Activated CD8-positive, alpha-beta memory T cell treated with anti-CD3 and anti-CD28 coated beads for 4 hours (primary cell): ENCODE data around the gene SCN5A.

ENCODE experiments used
- DNase-seq, 2 donors: peaks; one replicate each; pipeline ENCODE4 v3.0.0-alpha.2; 2020; ENCODE audit warnings: low read depth in 2 of 2

The SCN5A gene

DNA sequence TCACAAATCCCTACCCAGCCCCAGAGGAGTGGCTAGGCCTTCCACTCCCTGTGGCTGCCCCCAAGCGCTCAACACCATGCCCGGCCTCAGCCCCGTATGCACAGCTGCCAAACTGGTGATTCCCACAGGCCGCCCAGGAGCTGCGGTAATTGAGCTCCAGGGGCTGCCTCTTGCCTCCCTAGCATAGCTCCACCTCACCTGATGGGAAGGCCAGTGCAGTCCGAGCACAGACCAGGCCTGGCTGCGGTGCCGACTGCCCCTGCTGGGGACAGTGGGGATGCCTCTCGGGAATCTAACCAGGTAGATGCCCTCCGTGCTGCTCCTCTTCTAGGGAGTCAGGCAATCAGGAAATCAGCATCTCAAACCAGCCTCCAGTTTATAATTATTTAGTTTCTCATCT lies 25.9 kb downstream of the SCN5A start:
- DNase-seq, result no peak

GRCh38 chr3:38622336-38622735 lies 27.2 kb downstream of the SCN5A start:
- no peak for DNase-seq

DNA sequence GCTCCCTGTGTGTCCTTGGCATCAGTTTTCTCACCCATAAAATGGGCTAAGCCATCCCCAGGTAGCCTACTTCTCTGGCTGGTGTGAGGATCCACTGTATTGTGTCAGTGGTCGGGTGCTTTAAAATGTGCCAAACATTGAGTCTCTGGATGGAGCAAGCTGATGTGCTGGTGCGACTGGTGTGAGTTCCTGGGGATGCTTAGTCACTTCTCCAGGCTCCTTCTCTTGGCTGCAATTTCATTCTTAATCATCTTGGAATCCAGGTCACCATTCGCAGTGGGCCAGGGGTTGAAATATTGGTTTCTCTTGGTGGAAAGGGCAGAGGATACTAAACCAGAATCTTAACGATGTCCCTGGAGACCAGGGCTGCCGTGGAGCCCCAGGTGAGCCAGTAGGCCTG lies 29.3 kb downstream of the SCN5A start:
- DNase-seq, result no peak

DNA sequence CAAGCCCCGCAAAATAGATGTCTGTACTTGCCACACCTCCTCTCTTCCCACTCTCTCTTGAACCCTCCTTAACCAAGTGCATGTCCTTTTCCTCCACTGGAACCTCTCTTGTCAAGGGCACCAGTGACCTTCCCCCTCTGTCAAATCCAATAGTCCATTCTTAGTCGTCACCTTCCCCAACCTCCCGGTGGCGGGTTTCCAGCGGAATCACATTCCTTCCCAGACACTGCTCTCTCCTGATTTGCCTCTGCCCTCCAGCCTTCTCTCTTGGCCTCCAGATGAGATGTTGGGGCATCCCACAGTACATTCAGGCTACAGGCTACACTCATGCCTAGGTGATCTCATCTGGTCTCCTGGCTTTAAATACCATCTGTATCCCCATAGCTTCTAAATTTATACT lies 31.1 kb downstream of the SCN5A start:
- DNase-seq, result no peak

GRCh38 chr3:38617586-38617985 lies 31.9 kb downstream of the SCN5A start:
- no peak for DNase-seq

DNA sequence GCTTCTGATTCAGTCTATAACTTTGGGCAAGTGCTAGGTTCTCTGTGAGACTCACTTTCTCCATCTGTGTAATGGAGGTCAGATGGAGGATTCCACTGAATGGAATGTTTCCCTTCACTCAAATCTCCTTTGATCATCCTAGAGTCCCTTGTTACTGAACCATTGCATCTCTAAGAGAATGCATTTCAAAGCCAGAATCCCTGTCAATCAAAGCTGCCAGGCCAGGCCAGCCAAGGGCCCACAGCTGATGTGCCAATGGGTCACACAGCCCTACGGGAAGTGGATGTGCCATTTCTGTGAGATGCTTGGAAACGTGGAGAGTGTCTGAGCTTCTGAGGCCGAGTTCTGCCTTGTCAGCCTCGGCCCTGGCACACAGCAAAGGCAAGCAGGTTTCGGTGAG lies 32.4 kb downstream of the SCN5A start:
- DNase-seq, result no peak

DNA sequence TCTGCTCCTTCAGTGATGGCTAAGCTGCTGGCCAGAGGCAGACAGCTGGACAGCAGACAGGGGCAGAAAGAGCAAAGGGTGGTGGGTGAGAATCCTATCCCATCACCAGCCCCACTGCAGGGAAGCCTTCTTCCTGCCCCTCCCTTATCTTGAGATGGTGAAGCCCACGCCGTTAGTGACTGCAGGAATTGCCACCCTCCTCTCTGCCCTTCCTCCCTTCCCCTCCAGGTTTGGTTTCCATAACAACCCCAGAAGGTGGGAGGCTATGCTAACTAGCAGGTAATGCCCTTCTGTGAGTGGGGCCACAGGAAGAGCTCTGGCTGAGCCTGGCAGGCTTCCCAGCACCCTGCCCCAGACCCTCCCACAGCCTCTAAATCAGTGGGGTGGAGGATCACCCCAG lies 32.8 kb downstream of the SCN5A start:
- DNase-seq, result no peak

DNA sequence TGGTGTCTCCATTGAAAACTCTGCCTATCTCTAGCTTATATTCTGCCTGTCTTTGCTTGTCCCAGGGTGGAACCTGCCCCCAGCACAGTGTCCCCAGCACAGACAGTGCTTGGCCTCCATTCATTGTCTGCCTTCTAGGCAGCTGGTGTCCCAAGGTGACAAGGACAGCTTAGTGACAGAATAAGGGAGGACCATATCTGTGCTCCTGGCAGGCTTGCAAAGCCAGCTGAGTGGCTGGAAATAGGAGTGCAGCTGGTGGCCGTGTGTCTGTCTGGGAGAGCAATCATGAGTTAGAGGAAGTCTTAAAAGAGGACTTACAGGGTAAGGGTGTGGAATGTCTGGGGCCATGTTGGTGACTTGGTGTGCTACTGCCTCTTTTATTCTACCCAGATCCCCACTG lies 33.4 kb downstream of the SCN5A start:
- DNase-seq, result no peak

DNA sequence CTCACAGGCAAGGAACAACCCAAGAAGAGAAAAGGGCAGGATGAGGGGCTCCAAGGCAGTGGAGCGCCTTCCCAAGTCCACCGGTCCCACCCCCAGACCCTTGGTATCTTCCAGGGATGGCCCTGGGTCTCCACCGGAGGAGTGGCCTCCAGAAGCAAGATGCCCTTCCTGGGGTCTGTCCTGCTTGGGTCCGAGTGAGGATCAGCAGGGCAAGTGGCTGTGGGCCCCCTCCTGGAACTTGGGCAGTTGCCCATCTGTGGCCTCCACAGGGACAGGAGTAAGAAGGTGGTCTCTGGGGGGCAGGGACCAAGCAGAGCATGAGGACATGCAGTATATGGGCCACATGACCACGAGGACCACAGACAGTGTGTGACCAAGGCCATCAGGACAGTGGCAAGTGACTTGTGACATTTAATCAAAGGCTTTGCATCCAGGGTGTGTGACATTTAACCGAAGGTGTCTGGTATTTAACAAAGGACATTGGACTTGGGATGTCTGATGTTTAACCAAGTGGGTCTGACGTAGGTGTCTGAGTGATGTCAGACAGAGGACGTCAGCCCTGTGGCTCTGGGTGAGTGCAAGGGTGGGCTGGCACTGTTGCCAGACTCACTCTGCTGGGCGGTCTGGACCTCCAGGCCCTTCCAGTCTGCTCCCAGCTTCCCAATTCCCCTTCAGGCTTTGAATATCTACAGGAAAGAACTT lies 34.7 kb downstream of the SCN5A start:
- DNase-seq, result no peak

GRCh38 chr3:38614091-38614490 lies 35.4 kb downstream of the SCN5A start:
- no peak for DNase-seq

DNA sequence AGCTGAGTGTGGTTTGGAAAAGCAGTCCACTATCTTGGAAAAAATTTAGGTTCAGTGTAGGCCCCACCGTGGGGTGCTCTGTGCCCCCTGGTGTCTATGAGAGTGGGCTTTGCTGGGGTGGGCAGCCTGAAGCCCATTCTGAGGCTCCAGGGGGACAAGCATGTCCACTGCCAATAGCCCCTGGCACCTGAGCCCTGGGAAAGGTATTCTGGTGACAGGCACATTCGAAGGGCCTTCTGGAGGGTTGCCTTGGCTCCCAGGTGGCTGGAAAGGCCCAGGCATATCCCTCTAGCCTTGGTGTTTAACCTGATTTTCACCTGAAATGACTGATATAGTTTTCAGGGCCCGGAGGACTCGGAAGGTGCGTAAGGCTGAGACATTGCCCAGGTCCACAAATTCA lies 36.1 kb downstream of the SCN5A start:
- DNase-seq, result no peak

DNA sequence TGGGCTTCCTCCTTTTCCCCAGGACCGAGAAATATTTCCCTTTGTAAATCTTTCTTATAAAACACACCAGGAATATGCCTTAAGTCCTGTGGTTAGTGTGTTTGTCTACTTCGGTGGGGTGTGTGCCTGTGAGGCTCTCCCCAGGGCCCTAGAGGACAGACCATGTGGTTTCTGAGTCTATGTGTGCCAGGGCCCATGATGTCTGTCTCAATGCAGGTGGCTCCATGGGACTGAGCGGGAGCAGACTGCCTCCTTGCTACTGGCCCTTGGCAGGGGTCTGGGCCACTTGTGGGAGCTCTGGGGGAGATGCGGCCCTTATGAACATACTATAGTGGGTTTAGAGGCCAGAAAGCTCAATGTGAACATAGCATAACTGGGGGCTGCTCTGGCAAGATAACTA lies 37.6 kb downstream of the SCN5A start:
- DNase-seq, result no peak

- DNase-seq, result no peak
Observed at GRCh38 chr3:38610934-38611333, 38.6 kb downstream of the SCN5A start.

DNA sequence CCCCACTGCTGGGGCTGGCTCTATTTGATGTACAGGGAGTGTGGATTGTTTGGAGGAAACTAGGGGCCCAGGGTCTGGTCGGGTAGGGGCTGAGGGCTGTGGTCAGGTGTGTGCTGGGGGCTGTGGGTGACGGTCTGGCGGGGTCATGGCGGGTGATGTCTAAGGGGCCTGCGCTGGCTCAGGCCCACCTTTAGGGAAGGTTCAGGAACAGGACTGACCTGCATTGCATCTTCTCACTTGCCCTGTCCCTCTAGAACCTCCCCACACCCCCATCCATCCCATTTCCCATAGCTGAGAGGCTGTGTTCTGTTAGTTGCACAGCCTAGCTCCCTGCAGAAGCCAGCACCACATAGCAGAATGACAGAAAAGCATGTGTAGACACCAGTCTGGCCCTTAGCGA lies 39.1 kb downstream of the SCN5A start:
- no peak for DNase-seq

GRCh38 chr3:38609386-38610111 lies 39.9 kb downstream of the SCN5A start:
- DNase-seq, result no peak

DNA sequence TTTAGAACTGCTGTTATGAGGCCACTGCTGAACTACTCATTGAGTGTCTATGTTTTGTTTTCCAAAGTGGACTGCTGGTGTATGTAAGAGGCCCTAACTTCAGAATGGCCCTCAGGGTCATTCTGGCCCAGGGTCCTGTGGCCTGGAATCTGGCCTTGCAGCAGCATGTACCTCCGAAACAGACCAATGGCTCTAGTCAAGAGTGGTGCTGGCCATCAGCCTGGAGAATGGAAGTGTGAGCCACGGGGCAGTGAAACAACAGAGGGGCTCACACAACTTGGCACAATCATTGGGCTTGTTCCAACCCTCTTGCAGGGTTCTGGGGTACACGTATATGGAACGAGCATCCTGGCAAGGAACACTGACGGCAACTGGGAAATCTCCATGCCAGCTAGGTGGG lies 40.5 kb downstream of the SCN5A start:
- DNase-seq, result no peak

GRCh38 chr3:38608086-38608775 lies 41.3 kb downstream of the SCN5A start:
- DNase-seq, result no peak

GRCh38 chr3:38606561-38606960 lies 42.9 kb downstream of the SCN5A start:
- DNase-seq, result no peak

GRCh38 chr3:38605981-38606380 lies 43.5 kb downstream of the SCN5A start:
- no peak for DNase-seq

DNA sequence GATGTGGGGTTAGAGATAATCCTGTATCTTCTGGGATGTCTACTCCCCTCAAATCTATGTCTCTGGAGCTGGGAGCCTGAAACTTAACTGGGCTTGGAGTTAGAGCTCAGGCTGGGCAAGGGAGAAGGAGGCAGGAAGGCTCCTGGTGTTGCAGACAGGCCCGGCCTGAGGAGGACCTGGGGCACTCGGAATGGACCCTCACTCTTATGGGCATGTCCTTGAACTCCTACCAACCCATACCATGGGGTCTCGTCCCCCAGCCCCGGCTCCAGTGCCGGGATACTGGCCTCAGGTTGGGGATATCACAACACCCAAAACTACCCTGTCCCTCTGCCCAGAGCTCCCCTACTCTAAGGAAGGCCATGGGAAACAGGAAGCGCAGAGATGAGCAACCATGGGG lies 45.2 kb downstream of the SCN5A start:
- no peak for DNase-seq

GRCh38 chr3:38603731-38604131 lies 45.8 kb downstream of the SCN5A start:
- DNase-seq, result no peak

DNA sequence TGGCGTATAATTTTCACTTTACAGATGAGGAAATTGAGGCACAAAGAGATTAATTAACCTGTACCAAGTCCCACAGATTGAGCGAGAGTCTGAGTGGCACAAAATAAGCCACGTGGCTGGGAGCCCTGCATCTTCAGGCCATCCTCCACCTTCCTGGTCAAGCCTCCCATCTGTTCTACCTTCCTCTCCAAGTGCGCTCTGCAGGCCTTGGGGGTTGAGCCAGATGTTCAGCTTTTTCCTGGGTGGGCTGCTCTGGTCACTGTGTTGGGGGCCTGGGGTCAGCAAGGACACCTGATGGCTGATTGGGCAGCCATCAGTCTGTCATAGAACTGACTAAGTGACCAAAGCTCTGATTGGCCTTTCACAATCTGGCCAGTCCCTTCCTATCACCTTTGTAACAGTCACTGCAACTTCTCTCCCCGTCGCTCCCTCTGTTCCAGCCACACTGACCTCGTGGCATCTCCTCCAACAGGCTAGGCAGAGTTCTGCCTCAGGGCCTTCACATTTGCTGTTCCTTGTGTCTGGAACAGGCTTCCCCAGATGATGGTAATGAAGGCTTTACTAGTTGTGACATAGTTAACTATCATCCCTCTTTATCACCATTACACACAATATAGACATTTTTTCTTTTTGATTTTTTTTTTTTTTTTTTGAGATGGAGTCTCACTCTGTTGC lies 46.8 kb downstream of the SCN5A start:
- no peak for DNase-seq
